Measurements from ENCODE around the gene MORN1.

The MORN1 gene

GRCh38 chr1:2318314-2319278 is 72.8 kb downstream of the MORN1 start:
- DNase-seq (ENCODE audit: low read depth in 2 of 2), result no peak

- DNase-seq (ENCODE audit: low read depth in 2 of 2), result no peak
Measured at GRCh38 chr1:2317230-2318065, 73.9 kb downstream of the MORN1 start.

- DNase-seq (ENCODE audit: low read depth in 2 of 2), result no peak
Measured at GRCh38 chr1:2316451-2316961, 74.8 kb downstream of the MORN1 start.

DNA sequence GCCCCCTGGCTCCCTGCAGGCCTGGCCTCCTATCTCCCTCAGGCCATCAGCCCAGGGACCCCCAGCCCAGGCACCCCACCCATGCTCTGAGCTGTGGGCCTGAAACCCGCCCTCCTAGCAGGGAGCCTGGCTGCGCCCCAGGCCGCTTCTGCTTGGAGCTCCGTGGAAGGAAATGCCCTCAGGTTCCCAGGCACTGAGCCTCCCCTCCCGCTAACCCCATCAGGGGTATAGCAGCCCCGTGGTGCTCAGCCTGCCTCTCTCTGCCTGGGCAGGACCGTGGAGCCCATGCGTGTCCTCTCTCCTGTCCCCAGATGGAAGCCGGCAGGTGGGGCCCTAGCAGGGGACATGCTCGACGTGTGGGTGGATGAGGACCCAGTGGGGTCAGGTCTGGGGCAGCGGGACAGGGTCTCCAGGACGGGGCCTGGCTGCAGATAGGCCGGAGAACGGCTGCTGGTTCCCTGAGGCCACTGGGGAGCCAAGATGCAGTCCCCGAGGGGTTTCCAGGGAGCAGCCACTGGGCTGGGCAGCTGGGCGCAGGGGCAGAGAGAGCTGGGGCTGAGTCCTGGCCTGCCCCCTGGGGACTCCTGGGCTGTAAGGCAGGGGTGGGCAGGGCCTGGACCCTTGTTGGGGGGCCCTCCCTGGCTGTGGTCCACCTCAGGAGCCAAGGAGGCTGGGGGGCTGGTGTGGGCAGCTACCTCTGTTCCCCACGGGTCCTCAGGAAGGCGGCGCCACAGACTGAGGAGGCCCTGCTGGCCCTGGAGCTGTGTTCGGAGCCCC is 75.5 kb downstream of the MORN1 start:
- no peak for DNase-seq (ENCODE audit: low read depth in 2 of 2)

DNA sequence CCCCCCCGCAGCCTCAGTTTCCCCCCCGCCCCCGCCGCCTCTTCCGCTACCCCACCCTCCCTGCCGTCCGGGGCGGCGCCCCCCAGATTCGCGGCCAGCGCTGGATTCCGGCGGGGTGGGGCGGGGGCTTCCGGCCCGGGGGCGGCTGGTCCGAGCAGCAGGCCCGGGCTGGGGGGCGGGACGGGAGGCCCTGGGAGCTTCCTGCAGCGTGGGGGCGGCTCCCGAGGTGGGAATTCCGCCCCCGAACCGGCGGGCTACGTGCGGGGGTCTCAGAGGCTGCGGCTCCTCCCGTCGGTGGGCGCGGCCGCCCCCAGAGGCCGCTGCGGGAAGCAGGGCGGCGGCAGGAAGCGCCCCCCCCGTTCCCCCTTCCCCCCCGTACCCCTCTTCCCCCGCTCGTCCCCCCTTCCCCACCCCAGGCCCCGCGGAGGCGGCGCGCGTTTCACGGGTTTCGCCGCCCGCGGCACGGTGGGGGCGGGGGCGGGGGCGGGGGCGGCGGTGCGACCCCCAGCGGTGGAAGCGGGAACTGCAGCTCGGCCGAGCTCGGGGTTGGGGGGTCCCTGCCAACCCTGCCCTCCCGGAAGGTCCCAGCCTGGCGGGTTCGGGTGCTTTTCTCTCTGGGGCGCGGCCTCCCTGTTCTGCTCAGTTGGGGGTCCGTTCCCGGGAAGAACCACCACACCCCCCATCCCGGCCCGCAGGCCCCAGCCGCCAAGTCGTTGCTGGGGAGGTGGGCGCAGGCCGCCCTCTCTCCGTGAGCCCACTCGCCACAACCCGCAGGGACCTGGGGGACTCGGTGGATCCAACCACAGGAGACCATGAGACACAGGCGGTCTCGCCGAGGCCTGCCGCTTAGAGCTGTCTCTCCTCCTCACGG is 76.3 kb downstream of the MORN1 start:
- peak; percentile 46 to 54 for DNase-seq (ENCODE audit: low read depth in 2 of 2)

DNA sequence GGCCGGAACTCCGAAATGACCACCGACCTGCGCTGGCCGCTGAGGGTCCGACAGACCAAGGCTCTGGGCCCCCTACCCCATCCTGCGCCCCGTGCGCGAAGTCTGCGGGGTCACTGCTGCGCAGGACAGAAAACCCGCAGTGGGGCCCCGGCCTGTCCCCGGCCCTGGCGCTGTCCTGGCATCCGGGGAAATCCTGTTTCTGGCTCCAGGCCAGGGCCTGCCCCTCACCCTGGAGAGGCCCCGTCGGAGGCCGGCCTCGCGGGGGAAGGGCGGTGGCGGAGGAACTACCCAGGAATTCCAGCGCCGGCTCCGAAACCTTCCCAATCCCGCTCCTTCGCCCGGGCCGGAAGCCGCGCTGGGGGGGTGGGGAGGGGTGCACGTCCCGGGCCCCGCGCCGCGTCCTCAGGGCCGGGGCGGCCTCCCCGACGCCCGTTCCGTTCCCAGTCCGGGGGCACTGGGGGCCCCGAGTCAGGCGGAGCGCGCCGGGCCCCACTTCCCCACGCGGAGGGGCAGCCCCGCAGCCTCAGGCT is 77.0 kb downstream of the MORN1 start:
- no peak for DNase-seq (ENCODE audit: low read depth in 2 of 2)

DNA sequence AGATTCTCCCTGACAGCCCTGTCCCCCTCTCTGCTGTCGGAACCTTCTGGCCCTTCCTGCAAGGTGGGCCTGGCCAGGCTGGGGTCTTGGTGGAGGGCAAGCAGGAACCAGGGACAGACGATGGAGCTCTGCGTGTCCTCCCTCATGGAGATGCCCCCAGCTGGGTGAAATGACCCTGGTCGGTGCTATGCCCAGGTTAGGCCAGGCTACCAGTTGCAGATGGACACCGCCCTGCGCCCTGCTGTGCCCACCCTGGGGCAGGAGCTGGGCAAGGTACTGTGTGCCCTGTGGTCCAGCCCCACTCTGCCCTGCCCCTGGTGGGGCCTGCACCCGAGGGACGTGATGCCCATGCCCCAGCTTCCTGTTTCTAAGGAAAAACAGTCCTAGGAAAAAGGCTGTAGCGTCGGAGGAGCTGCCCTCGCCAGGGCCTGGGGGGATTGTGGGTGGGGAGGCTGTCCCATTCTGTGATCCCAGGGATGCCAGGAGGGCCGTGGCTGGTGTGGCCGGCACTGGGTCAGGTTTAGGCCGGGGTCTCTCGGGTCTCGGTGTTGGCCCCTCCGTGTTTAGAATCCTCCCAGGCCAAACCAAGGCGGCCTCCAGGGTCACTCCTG is 77.6 kb downstream of the MORN1 start:
- DNase-seq (ENCODE audit: low read depth in 2 of 2), result no peak

DNA sequence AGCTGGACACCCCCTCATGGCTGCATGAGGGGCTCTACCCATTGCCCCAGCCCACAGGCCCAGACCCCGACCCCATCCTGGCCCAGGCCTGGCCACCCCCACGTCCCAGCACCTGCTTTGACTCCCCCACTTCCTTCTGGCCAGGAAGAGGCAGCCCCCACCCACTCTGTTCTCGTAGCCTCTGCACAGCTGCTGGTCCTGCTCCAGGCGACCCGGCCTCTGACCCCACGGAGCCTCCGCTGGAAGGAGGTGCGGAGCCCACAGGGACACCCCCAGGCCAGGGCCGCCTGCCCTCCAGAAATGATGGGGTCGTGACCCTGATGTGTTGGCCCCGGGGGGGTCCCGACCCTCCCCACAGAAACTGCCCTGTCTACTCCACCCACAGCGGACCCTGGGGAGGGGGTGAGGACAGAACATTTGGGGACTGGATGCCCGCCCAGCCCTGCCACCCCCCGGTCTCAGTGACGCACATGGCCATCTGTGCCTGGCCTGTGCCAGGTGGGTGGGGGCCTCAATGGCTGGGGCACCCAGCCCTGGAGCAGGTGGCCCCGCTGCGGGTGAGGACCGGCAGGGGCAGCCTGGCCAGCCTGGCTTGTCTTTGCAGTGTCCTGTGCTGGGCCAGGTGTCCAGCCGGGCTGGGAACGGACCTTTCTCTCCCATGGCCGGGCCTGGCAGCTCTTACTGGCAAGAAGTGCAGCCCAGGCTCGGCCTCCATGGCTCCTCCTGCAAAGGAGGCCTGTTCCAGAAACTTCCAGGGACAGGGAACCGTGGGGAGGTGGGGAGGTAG is 78.6 kb downstream of the MORN1 start:
- no peak for DNase-seq (ENCODE audit: low read depth in 2 of 2)

DNA sequence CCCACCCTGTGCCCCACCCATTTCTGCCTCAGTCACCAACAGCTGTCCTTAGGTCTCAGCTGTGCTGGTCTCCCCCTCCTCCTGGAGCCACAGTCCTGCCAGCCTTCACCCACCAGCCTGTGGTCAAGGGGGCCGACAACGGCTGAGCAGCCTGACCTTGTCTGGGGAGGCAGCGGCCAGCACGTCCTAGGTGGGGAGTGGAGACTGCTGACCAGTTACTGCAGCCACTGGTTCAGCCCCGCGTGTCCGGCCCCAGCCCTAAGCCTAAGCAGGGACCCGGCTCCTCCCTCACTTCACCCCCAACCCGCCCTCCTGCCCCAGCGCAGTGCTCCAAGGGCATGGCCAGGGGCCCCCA is 79.2 kb downstream of the MORN1 start:
- no peak for DNase-seq (ENCODE audit: low read depth in 2 of 2)

DNA sequence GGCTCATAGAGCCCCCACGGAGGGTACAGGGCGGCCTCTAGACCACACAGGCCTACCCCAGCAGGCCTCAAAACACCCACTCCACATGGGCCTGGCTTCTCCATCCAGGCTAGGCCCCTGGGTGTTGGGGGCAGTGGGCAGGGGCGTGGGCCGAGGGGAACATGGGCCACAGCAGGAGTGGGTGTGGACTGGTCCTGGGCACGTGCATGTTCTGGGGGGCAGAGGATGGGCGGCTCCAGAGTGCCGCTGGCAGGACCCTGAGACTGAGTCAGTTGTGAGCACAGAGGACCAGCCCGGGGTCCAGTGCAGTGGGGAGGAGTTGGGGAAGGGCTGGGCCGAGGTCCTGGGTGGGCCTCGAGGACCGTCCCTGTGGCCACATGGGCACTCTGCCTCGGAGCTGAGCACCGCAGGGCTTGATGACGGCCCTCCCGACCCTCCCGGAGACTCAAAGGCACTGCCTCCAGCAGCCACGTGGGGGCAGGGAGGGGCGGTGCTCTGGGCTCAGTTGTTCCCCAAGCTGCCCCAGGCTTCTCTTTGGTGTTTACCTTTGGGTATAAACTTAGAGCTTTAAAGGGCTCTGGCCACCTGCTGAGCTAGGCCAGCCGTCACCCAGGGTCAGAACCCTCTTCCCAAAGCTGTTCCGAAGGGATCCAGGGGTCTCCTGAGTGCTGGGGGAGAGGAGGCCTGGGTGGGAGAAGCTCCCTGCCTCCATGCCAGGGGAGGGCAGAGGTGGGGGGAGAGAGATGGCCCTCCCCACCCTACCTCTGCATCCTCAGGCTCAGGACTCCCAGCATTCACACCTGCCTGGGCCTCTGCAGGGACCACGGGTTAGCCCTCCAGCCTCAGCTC is 79.9 kb downstream of the MORN1 start:
- DNase-seq (ENCODE audit: low read depth in 2 of 2), result peak; percentile 26 to 52

GRCh38 chr1:2310332-2311183 is 80.8 kb downstream of the MORN1 start:
- DNase-seq (ENCODE audit: low read depth in 2 of 2), result no peak

DNA sequence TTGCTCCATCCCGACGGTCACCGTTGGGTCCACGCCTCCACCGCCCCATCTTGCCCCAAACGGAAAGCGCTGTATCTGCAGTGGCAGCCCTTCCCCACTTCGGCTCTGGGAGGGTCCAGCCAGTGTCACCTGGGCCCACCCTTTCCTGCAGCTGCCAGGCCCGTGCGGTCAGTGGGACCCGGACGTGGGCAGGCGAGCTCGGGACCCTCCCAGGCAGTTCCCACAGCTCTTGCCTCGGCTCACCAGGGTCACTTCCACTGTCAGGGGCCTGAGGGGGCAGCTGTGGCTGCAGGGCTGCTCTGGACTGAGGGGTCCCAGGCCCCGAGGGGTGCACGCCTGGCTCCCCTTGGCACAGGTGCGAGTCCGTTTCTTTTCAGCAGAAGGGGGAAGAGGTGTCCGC is 82.5 kb downstream of the MORN1 start:
- no peak for DNase-seq (ENCODE audit: low read depth in 2 of 2)

GRCh38 chr1:2307972-2308371 is 83.4 kb downstream of the MORN1 start:
- no peak for DNase-seq (ENCODE audit: low read depth in 2 of 2)

DNA sequence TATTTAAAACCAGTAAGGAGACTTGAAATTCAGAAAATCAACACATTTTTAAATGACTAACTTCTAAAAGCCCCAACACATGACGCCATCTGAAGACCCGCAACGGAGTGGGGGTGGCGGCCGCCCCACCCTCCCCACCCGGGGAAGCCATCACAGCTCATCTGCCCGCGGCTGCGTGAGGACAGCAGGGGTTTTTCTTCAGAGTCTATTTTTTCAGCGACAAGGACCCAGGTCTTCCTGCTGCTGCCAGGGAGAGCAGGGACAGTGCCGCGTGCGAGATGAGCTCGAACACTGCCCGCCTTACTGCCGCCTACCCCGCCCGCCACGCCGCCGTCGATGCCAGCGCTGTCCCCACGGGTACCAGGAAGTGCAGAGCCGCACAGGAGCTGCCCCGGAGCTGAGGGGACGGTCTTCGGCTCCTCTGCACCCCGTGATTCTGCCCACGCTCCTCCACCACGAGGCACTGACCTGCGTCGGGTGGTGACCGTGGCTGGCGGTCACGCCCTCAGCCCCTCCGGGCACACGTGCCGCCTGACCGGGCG is 84.2 kb downstream of the MORN1 start:
- DNase-seq (ENCODE audit: low read depth in 2 of 2), result no peak

GRCh38 chr1:2306151-2306978 is 85.0 kb downstream of the MORN1 start:
- DNase-seq (ENCODE audit: low read depth in 2 of 2), result no peak

Measured in stimulated activated CD8-positive, alpha-beta memory T cell treated with anti-CD3 and anti-CD28 coated beads, Interleukin-2, amount 100 ng/mL, for 1 hour (primary cell).